ENCODE data around the gene ACTMAP.

Gene ACTMAP

DNA sequence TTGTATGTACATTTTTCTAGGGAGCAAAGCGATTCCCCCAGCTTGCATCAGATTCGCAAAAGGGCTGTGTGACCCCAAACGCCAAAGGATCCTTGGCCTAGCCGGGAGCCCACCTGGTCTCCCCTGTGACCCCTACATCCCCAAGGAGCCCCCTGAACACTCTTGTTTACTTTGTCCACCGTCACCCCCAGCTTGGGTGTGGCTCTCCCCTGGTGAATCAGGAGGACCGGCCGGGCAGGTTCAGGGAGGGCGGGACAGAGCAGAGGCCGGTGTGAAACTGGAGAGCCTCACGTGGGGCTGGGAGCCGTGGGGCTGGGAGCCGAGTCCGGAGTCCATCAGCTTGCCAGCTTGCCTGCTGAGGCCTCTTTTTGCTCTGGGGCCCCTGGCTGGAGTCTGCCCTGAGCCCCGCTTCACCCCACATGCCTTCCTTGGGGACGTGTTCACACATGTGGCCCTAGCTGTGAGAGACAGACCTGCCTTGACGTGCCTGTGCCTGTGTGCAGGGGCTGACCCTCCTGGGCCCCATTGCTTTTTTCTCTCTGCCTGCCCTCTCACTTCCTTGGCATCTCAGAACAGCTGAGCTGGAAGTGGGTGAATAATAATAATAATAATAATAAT lies 31.4 kb downstream of the ACTMAP start:
- peak; percentile 61 for DNase-seq (ENCODE audit: low spot score)

GRCh38 chr19:40717880-40718773 lies 32.1 kb downstream of the ACTMAP start:
- DNase-seq (ENCODE audit: low spot score) = no peak

- DNase-seq (ENCODE audit: low spot score) = no peak
Measured at GRCh38 chr19:40717325-40717879, 32.9 kb downstream of the ACTMAP start.

GRCh38 chr19:40716482-40717324 lies 33.6 kb downstream of the ACTMAP start, which contains the start of the genes COQ8B and ITPKC:
TSS of gene COQ8B (minus strand) at chr19:40716886. CDS start at chr19:40714632, 2,254 bp downstream.
TSS of gene ITPKC (plus strand) at chr19:40717112. CDS start at chr19:40717136, 24 bp downstream.
- DNase-seq (ENCODE audit: low spot score) = peak; percentile 97

DNA sequence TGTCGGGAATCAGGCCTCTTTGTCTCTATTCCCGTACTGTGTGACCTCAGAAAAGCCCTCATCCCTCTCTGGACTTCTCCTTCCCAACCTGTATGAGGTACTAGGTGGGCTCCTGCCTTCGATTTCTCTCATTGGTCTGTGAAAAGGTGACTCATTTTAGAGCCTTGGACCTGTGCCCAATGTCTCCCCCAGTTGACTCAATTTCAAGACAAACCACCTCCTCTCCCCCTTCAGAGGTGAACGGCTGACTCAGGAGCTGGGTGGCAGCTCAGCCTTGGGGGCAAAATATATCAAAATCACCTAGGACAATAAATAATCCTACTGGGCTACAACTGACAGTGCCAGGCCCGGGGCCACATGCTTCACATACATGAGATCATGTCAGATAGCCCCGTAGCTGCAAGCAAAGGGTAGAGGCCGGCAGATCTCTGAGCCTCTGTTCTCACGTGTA lies 34.2 kb downstream of the ACTMAP start:
- peak; percentile 56 for DNase-seq (ENCODE audit: low spot score)

DNA sequence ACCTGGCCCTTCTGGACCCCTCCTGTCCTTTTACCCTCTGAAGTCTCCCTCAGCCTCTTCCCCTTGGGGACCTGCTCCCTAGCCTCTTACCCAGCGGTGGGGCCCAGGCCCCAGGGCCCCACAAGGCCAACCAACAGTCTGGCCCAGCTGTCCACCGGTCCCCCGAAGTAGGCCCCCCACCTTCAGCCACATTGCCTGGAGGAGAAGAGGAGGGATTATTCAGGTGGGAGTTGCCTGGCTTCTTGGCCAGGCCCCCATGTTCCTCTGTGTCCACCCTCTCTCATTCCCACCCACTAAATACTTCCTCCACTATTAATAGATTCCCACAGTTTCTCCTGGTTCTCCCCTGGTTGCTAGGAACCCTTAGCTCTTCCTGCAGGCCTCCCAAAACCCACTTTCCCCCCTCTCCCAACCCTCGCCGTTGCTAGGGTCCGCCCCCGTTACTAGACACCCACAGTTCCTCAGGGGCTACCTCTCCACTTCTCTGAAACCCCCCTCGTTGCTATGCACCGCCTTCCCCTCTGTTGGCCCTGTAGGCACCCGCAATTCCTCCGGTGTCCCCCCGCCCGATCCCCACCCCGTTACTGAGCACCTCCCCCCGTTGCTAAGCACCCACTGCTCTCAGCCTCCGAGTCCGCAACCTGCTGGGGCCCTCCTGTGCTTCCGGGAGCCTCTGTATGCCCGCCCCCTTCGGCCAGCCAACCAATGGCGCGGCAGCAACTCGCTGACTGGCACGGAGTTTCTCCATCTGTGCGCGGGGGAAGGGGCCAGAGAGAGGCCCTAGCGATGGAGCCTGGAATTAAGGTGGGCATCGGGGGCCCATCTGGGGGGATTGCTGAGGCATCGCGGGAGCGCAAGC lies 35.6 kb downstream of the ACTMAP start:
- peak; percentile 93 for DNase-seq (ENCODE audit: low spot score)

DNA sequence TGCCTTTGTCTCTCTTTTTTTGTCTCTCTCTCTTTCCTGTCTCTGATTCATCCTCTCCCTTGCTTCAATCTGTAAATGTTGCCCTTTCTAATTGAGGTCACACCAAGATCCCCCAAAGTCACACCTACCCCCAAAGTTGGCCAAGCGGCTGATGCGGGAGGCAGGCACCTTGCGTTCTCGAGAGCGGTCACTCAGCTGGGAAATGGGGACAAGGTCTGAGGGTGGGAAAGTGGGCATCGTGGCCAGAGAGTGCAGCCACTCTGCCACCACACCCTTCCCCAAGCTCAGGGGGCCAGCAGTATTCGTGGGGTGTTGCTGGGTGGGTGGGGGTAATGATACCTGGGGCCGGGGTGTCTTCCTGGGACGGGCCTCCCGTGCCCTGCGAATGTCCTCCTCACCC lies 36.3 kb downstream of the ACTMAP start:
- no peak for DNase-seq (ENCODE audit: low spot score)

DNA sequence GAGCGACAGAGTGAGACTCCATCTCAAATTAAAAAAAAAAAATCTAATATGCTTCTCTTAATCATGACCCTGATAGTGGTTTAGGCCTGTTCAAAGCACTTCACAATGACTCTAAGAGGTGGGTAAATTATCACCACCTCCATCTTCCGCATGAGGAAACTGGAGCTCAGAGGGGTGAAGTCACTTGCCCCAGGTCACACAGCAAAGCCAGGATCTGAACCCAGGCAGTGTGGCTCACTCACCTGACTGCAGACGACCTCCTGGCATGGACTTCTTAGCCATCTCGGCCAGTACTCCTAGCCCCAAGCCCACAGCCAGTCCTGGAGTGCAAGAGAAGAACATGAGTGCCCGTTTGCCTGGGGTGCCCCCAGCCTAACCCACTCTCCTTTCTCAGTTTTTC lies 40.5 kb downstream of the ACTMAP start:
- no peak for DNase-seq (ENCODE audit: low spot score)

DNA sequence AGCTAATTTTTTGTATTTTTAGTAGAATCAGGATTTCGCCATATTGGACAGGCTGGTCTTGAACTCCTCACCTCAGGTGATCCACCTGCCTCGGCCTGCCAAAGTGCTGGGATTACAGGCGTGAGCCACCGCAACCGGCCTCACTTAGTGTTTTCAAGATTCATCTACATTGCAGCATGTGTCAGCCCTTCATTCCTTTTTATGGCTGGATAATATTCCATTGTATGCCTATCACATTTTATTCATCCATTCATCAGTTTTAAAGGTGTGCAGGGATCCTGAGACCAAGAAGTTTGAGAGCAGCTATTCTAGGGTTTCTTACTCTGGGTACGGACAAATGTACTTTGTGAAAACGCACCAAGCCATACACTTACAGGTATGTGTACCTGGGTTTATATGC lies 42.7 kb downstream of the ACTMAP start:
- no peak for DNase-seq (ENCODE audit: low spot score)

GRCh38 chr19:40705950-40706619 lies 44.2 kb downstream of the ACTMAP start:
- DNase-seq (ENCODE audit: low spot score) = no peak

DNA sequence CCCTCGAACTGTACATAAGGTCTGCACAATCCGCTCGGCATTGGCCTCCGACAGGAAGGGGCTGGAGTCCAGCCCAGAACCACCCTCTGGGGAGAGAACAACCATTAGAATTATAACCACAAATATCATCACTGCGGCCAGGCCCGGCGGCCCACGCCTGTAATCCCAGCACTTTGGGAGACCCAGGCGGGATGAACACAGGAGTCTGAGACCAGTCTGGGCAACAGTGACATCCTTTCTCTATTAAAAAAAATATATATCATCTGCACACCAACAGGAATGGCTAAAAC lies 45.0 kb downstream of the ACTMAP start:
- DNase-seq (ENCODE audit: low spot score) = no peak

- DNase-seq (ENCODE audit: low spot score) = no peak
Measured at GRCh38 chr19:40704491-40705361, 45.6 kb downstream of the ACTMAP start.

GRCh38 chr19:40703029-40703755 lies 47.1 kb downstream of the ACTMAP start:
- DNase-seq (ENCODE audit: low spot score) = no peak

DNA sequence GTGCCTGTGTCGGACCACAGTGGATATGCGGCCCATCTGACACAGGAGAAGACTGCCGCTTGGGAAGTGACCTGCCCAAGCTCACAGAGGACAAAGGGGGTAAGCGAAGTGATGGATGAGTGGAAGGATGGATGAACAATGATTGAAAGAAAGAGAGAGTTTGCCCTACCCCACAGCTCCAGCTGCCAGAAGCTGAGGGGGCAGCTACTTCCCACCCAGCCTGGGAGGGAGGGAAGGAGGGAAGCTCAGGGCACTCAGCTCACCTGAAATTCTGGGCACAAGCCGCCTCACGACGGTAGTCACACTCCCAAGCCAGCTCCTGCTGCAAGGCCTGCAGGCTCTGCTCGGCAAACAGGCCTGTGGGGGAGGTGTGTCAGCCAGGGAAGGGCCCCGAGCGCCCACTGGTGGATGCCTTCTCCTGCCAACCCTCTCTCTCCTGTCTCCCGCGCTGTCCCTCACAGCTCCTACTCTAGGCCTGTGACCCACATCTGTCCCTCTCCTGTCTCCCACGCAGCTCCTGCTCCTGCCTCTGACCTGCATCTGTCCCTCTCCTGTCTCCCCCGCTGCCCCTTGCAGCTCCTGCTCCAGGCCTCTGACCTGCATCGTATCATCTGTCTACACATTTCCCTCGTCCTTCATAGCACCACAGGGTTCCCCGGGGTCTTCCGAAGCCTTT lies 47.8 kb downstream of the ACTMAP start:
- no peak for DNase-seq (ENCODE audit: low spot score)

GRCh38 chr19:40701758-40702157 lies 48.5 kb downstream of the ACTMAP start:
- no peak for DNase-seq (ENCODE audit: low spot score)

- DNase-seq (ENCODE audit: low spot score) = no peak
Measured at GRCh38 chr19:40700083-40700482, 50.2 kb downstream of the ACTMAP start.

DNA sequence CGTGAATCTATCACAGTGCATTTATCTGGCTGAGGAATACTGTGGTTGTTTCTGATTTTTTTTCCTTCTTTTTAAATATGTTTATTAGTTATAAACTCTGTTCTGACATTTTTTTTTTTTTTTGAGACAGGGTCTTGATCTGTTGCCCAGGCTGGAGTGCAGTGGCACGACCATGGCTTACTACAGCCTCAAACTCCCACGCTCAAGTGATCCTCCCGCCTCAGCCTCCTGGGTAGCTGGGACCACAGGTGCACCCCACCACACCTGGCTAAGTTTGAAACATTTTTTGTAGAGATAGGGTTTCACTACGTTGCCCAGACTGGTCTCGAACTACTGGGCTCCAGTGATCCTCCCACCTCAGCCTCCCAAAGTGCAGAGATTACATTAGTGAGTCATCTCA lies 53.3 kb downstream of the ACTMAP start:
- DNase-seq (ENCODE audit: low spot score) = no peak

- DNase-seq (ENCODE audit: low spot score) = no peak
Measured at GRCh38 chr19:40695881-40696280, 54.4 kb downstream of the ACTMAP start.
